HepG2 (cell line): ENCODE data around the gene IGFLR1. TPM values are rescaled to one million over a fixed set of nuclear protein-coding genes. Genes with fewer than 3 reads are reported as not detected.

Experiments
- AGO1 ChIP-seq: fragments of 200-400 bp; formaldehyde crosslinking; IDR thresholded peaks from 2 replicates; pipeline ENCODE4 v1.6.1; 2017; ENCODE audit warnings: mild to moderate bottlenecking, low read depth, low read length, moderate library complexity; ENCODE audit not compliant: poor library complexity, severe bottlenecking
- HMG20A ChIP-seq: IDR thresholded peaks from 2 replicates; pipeline ENCODE4 v1.6.1; 2016; ENCODE audit warnings: borderline replicate concordance
- MAFG ChIP-seq: sonication (generic); formaldehyde crosslinking; IDR thresholded peaks from 2 replicates; pipeline ENCODE4 v1.5.1; 2020; ENCODE audit warnings: mild to moderate bottlenecking, missing genetic modification reagents
- MTF1 ChIP-seq: sonication (generic); formaldehyde crosslinking; IDR thresholded peaks from 2 replicates; pipeline ENCODE4 v1.5.0; 2020; ENCODE audit warnings: missing genetic modification reagents
- TCF12 ChIP-seq, 2 experiments: fragments of 450-650 bp in 1 of 2; sonication (generic) in 1 of 2; formaldehyde crosslinking in 1 of 2; IDR thresholded peaks; 2 replicates each; pipeline versions ENCODE4 v1.6.1 to v1.8.0; 2017 to 2022; ENCODE audit warnings: antibody characterized with exemption in 1 of 2, mild to moderate bottlenecking in 1 of 2, missing genetic modification reagents in 1 of 2, moderate library complexity in 1 of 2
- ZFP62 ChIP-seq: sonication (generic); formaldehyde crosslinking; IDR thresholded peaks from 2 replicates; pipeline ENCODE4 v1.4.0; 2020; ENCODE audit warnings: missing genetic modification reagents
- ZFYVE20 ChIP-seq: sonication (generic); formaldehyde crosslinking; IDR thresholded peaks from 2 replicates; pipeline ENCODE4 v1.8.0; 2023; ENCODE audit warnings: low read depth, mild to moderate bottlenecking, moderate library complexity, missing genetic modification reagents, borderline replicate concordance
- ZNF235 ChIP-seq: sonication (generic); formaldehyde crosslinking; IDR thresholded peaks from 2 replicates; pipeline ENCODE4 v1.8.1; 2023; ENCODE audit warnings: mild to moderate bottlenecking, missing genetic modification reagents, borderline replicate concordance
- polyA plus RNA-seq, 8 experiments: library from polyadenylated mRNA; depleted of rRNA in 3 of 8; stranded (reverse) in 7 of 8; unstranded in 1 of 8; fragments of >200 nt; fragmentation: Illumina TruSeq in 4 of 8; extraction: Trizol in 4 of 8; gene quantifications; 2 replicates each; pipeline versions ENCODE4 v1.2.1 to v1.2.3, GENCODE V29; 2011 to 2016; ENCODE audit warnings: low read depth in 4 of 8, missing spikeins in 1 of 8, mixed read lengths in 1 of 8; ENCODE audit not compliant: insufficient read depth in 1 of 8
- total RNA-seq, 5 experiments: library from RNA; depleted of rRNA; stranded (reverse); fragments of >200 nt; fragmentation: Illumina TruSeq; extraction: Trizol; gene quantifications; 2 replicates each; pipeline ENCODE4 v1.2.3, GENCODE V29; 2016; ENCODE audit warnings: low read depth in 1 of 5
- TF ChIP-seq, protein P1 (sequence below): sonication (generic); formaldehyde crosslinking; IDR thresholded peaks from 2 replicates; pipeline ENCODE4 v1.4.0; 2020; ENCODE audit warnings: mild to moderate bottlenecking, missing genetic modification reagents
- TF ChIP-seq, protein P2 (sequence below): IDR thresholded peaks from 2 replicates; pipeline ENCODE4 v1.6.1; 2016

The IGFLR1 gene
- total and polyA plus RNA-seq, 2 of the 13 experiments (the other 11 are each of a cell fraction or from before 2014, with no cell fraction given), result 5.4 to 8.9 TPM

DNA sequence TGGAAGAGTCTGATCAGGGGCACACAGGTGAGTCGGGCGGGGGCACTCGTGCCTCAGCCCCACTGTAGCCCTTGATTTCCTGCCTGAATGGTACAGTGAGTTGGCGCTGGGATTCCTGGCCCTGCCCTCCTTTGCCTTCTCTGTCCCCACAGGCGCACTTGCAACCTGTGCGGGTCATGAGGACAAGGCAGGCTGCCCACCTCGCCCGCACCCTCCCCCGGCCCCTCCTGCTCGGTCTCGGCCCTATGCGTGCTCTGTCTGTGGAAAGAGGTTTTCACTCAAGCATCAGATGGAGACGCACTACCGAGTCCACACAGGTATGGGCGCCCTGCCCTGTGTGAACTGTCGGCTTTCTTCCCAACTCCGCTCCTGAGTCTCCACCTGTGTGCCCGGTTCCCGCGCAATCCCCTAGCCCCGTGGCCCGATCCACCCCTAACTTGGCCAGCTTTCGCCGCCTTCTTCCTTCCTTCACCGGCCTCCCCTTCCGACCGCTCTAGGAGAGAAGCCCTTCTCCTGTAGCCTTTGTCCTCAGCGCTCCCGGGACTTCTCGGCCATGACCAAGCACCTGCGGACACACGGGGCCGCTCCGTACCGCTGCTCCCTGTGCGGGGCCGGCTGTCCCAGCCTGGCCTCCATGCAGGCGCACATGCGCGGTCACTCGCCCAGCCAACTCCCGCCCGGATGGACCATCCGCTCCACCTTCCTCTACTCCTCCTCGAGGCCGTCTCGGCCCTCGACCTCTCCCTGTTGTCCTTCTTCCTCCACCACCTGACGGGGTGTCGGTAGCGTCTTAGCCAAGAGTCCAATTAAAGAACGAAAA is 26.1 kb downstream of the IGFLR1 start (continued):
- TF ChIP-seq, protein P1, sequence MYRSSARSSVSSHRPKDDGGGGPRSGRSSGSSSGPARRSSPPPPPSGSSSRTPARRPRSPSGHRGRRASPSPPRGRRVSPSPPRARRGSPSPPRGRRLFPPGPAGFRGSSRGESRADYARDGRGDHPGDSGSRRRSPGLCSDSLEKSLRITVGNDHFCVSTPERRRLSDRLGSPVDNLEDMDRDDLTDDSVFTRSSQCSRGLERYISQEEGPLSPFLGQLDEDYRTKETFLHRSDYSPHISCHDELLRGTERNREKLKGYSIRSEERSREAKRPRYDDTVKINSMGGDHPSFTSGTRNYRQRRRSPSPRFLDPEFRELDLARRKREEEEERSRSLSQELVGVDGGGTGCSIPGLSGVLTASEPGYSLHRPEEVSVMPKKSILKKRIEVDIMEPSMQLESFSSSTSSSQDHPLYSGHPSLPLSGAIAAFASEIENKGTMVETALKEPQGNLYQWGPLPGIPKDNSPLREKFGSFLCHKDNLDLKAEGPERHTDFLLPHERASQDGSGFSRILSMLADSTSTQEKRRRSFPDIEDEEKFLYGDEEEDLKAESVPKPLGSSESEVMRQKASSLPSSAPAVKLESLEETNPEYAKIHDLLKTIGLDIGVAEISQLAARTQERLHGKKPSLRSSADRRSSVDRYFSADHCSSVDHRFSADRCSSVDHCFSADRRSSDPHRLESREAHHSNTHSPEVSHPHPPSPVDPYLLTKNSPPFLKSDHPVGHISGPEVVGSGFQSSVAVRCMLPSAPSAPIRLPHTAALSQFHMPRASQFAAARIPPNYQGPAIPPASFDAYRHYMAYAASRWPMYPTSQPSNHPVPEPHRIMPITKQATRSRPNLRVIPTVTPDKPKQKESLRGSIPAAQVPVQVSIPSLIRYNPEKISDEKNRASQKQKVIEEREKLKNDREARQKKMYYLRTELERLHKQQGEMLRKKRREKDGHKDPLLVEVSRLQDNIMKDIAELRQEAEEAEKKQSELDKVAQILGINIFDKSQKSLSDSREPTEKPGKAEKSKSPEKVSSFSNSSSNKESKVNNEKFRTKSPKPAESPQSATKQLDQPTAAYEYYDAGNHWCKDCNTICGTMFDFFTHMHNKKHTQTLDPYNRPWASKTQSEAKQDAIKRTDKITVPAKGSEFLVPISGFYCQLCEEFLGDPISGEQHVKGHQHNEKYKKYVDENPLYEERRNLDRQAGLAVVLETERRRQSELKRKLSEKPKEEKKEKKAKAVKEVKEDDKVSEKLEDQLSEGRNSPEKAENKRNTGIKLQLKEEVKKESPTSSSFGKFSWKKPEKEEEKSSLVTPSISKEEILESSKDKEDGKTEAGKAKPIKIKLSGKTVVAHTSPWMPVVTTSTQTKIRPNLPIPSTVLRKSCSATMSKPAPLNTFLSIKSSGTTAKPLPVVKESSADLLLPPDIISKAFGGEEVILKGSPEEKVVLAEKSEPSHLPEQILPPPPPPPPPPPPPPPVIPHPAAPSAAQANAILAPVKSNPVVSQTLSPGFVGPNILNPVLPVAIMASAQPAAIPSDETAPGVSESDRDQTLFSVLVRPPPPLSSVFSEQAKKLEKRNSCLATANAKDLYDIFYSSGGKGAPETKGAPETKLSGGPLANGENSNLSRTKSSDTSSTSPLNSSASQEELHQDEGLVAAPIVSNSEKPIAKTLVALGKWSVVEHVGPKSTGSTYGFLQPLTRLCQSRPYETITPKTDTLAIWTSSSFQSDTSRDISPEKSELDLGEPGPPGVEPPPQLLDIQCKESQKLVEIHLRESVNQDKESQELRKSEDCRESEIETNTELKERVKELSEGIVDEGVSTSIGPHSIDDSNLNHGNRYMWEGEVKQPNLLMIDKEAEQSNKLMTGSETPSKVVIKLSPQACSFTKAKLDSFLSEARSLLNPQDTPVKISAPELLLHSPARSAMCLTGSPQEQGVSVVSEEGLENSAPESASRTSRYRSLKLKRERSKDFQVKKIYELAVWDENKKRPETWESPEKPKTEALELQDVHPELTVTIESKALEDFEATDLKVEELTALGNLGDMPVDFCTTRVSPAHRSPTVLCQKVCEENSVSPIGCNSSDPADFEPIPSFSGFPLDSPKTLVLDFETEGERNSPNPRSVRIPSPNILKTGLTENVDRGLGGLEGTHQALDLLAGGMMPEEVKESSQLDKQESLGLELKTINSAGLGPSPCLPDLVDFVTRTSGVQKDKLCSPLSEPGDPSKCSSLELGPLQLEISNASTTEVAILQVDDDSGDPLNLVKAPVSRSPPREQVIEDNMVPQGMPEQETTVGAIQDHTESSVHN (CRISPR knock-in tag), result 0 out of 2 replicates have a peak, but pooled peaks have one; percentile 17
- no peak; the same call in 1 of the 2 replicates for TF ChIP-seq ZNF235 (CRISPR knock-in tag)
- no peak for TF ChIP-seq AGO1
- no peak for TF ChIP-seq HMG20A
- no peak for TF ChIP-seq TCF12 (IDR thresholded peaks at IDR 0.05)
- TF ChIP-seq TCF12 (CRISPR knock-in tag; IDR thresholded peaks at IDR 0.05), result no peak
- no peak for TF ChIP-seq ZFP62
- 0 out of 2 replicates have a peak, but pooled peaks have one; percentile 39 for TF ChIP-seq MAFG
- no peak for TF ChIP-seq ZFYVE20 (CRISPR knock-in tag)
- TF ChIP-seq MTF1 (CRISPR knock-in tag), result no peak
- TF ChIP-seq, protein P2, sequence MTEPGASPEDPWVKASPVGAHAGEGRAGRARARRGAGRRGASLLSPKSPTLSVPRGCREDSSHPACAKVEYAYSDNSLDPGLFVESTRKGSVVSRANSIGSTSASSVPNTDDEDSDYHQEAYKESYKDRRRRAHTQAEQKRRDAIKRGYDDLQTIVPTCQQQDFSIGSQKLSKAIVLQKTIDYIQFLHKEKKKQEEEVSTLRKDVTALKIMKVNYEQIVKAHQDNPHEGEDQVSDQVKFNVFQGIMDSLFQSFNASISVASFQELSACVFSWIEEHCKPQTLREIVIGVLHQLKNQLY (CRISPR knock-in tag), result no peak
